ENCODE data around the gene WDR4. TPM values are rescaled to one million over a fixed set of nuclear protein-coding genes. Genes with fewer than 3 reads are reported as not detected.

The WDR4 gene
- total and polyA plus RNA-seq, 4 donors = 4.6 to 12.9 (median 9.2) TPM

DNA sequence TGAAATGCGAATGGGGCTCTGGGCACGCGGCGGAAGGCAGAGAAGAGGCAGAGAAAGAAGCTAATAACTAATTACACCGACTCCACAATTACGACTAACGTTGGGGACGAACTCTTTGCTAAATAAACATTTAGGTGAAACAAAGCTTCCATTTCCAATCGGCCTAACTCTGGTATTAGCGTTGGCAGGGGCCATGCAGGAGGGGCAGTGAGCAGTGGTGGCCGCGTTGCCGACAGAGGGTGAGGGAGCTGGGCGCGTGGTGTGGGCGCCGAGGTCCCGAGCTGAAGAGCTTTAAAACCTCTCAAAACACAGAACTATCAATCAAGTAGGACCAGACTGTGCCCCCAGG, 13.2 kb upstream of the WDR4 start:
- Histone ChIP-seq H3K36me3 (ENCODE audit: control insufficient read depth in 4 of 4, insufficient read depth in 3 of 4, low read depth in 1 of 4, low read length in 3 of 4) (peaks cover 0 to 7% (median 2%) of the 10 kb centered on the region in 4 donors), H3K4me1 (ENCODE audit: control insufficient read depth in 4 of 4, insufficient read depth in 4 of 4, low read length in 3 of 4) (peaks cover 0 to 7% (median 5%) of the 10 kb centered on the region in 4 donors), H3K9me3 (ENCODE audit: control insufficient read depth in 4 of 4, low read length in 3 of 4) (no peaks in the 10 kb centered on the region), H3K27ac (ENCODE audit: low read depth in 1 of 2, low read length in 2 of 2) (peak overlapping the region; percentile 95 to 96), H3K9ac (ENCODE audit: low read depth in 1 of 2, low read length in 2 of 2) (peak overlapping the region; percentile 87 to 92), H3K27me3 (ENCODE audit: control insufficient read depth in 4 of 4, insufficient read depth in 4 of 4, low read length in 3 of 4) (no peaks in the 10 kb centered on the region), H3K4me3 (ENCODE audit: low read depth in 1 of 3, low read length in 3 of 3) (peak overlapping the region; percentile 58 to 66 (median 58))
- WGBS = 15% methylated on average over 18 of the region's 18 CpGs
- TF ChIP-seq, protein P1, sequence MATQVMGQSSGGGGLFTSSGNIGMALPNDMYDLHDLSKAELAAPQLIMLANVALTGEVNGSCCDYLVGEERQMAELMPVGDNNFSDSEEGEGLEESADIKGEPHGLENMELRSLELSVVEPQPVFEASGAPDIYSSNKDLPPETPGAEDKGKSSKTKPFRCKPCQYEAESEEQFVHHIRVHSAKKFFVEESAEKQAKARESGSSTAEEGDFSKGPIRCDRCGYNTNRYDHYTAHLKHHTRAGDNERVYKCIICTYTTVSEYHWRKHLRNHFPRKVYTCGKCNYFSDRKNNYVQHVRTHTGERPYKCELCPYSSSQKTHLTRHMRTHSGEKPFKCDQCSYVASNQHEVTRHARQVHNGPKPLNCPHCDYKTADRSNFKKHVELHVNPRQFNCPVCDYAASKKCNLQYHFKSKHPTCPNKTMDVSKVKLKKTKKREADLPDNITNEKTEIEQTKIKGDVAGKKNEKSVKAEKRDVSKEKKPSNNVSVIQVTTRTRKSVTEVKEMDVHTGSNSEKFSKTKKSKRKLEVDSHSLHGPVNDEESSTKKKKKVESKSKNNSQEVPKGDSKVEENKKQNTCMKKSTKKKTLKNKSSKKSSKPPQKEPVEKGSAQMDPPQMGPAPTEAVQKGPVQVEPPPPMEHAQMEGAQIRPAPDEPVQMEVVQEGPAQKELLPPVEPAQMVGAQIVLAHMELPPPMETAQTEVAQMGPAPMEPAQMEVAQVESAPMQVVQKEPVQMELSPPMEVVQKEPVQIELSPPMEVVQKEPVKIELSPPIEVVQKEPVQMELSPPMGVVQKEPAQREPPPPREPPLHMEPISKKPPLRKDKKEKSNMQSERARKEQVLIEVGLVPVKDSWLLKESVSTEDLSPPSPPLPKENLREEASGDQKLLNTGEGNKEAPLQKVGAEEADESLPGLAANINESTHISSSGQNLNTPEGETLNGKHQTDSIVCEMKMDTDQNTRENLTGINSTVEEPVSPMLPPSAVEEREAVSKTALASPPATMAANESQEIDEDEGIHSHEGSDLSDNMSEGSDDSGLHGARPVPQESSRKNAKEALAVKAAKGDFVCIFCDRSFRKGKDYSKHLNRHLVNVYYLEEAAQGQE (IDR thresholded peaks at IDR 0.05) = no peak
- TF ChIP-seq HNF4G (IDR thresholded peaks at IDR 0.05) = no peak
- no peak for TF ChIP-seq TAF1 (conservative IDR thresholded peaks at IDR 0.05)
- TF ChIP-seq, protein P2, sequence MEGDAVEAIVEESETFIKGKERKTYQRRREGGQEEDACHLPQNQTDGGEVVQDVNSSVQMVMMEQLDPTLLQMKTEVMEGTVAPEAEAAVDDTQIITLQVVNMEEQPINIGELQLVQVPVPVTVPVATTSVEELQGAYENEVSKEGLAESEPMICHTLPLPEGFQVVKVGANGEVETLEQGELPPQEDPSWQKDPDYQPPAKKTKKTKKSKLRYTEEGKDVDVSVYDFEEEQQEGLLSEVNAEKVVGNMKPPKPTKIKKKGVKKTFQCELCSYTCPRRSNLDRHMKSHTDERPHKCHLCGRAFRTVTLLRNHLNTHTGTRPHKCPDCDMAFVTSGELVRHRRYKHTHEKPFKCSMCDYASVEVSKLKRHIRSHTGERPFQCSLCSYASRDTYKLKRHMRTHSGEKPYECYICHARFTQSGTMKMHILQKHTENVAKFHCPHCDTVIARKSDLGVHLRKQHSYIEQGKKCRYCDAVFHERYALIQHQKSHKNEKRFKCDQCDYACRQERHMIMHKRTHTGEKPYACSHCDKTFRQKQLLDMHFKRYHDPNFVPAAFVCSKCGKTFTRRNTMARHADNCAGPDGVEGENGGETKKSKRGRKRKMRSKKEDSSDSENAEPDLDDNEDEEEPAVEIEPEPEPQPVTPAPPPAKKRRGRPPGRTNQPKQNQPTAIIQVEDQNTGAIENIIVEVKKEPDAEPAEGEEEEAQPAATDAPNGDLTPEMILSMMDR (IDR thresholded peaks at IDR 0.05; ENCODE audit: low read depth, low read length, missing input control) = no peak
- TF ChIP-seq RAD21 (IDR thresholded peaks at IDR 0.05) = no peak
- no peak for TF ChIP-seq NR2F2 (IDR thresholded peaks at IDR 0.05)
- no peak for TF ChIP-seq GABPA (IDR thresholded peaks at IDR 0.05 in 1 of 2, conservative IDR thresholded peaks at IDR 0.05 in 1 of 2)
- no peak for TF ChIP-seq FOXA1 (IDR thresholded peaks at IDR 0.05)
- no peak for TF ChIP-seq HNF4A (conservative IDR thresholded peaks at IDR 0.05)
- TF ChIP-seq, protein P3, sequence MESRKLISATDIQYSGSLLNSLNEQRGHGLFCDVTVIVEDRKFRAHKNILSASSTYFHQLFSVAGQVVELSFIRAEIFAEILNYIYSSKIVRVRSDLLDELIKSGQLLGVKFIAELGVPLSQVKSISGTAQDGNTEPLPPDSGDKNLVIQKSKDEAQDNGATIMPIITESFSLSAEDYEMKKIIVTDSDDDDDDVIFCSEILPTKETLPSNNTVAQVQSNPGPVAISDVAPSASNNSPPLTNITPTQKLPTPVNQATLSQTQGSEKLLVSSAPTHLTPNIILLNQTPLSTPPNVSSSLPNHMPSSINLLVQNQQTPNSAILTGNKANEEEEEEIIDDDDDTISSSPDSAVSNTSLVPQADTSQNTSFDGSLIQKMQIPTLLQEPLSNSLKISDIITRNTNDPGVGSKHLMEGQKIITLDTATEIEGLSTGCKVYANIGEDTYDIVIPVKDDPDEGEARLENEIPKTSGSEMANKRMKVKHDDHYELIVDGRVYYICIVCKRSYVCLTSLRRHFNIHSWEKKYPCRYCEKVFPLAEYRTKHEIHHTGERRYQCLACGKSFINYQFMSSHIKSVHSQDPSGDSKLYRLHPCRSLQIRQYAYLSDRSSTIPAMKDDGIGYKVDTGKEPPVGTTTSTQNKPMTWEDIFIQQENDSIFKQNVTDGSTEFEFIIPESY (IDR thresholded peaks at IDR 0.05) = no peak
- TF ChIP-seq FOXA2 (IDR thresholded peaks at IDR 0.05) = no peak
- no peak for TF ChIP-seq SP1 (IDR thresholded peaks at IDR 0.05)
- DNase-seq (ENCODE audit: low spot score) = peak; percentile 40

GRCh38 chr21:42887326-42887725, 8.0 kb upstream of the WDR4 start:
- WGBS = 91% methylated on average over 5 of the region's 5 CpGs

More at GRCh38 chr21:42887326-42887725, 8.0 kb upstream of the WDR4 start:
- no peak overlapping the region for H3K27ac ChIP-seq (ENCODE audit: low read depth in 1 of 2, low read length in 2 of 2)
- peaks cover 0 to 2% (median 2%) of the 10 kb centered on the region in 4 donors for H3K4me1 ChIP-seq (ENCODE audit: control insufficient read depth in 4 of 4, insufficient read depth in 4 of 4, low read length in 3 of 4)
- H3K9ac ChIP-seq (ENCODE audit: low read depth in 1 of 2, low read length in 2 of 2) = no peak overlapping the region
- H3K4me3 ChIP-seq (ENCODE audit: low read depth in 1 of 3, low read length in 3 of 3) = no peak overlapping the region
- no peak for TF ChIP-seq EGR1 (IDR thresholded peaks at IDR 0.05; ENCODE audit: low read depth in 2 of 2)
- no peak for TF ChIP-seq HNF4G (IDR thresholded peaks at IDR 0.05)
- TF ChIP-seq MAX (IDR thresholded peaks at IDR 0.05) = no peak
- TF ChIP-seq JUND (IDR thresholded peaks at IDR 0.05) = no peak
- DNase-seq (ENCODE audit: low spot score) = no peak
- peaks cover 0 to 3% (median 0%) of the 10 kb centered on the region in 4 donors for H3K36me3 ChIP-seq (ENCODE audit: control insufficient read depth in 4 of 4, insufficient read depth in 3 of 4, low read depth in 1 of 4, low read length in 3 of 4)
- no peaks in the 10 kb centered on the region for H3K9me3 ChIP-seq (ENCODE audit: control insufficient read depth in 4 of 4, low read length in 3 of 4)
- no peaks in the 10 kb centered on the region for H3K27me3 ChIP-seq (ENCODE audit: control insufficient read depth in 4 of 4, insufficient read depth in 4 of 4, low read length in 3 of 4)

Measured in liver (tissue), 9 donors.